Small intestine (tissue), 7 donors: ENCODE data around the gene DTNBP1. TPM values are rescaled to one million over a fixed set of nuclear protein-coding genes. Genes with fewer than 3 reads are reported as not detected.

Experiments used
- DNase-seq, 2 donors: peaks; one replicate each; pipeline versions ENCODE4 v3.0.0 to v3.0.0-alpha.2; 2013
- FAIRE-seq: peaks from 2 replicates; lab custom pipeline; 2012; peaks lifted over from hg19 to GRCh38; lab: Jason Lieb, UNC
- H3K27ac ChIP-seq, 3 donors: one replicate each; pipeline ENCODE4 v1.5.1; 2013; ENCODE audit warnings: low read length in 2 of 3, mild to moderate bottlenecking in 2 of 3, control low read depth in 1 of 3, inconsistent platforms in 1 of 3, low read depth in 1 of 3, moderate library complexity in 1 of 3
- H3K27me3 ChIP-seq, 3 donors: one replicate each; pipeline ENCODE4 v1.6.1; 2013; ENCODE audit warnings: low read length in 3 of 3, inconsistent platforms in 1 of 3; ENCODE audit not compliant: control insufficient read depth in 3 of 3, insufficient read depth in 3 of 3
- H3K36me3 ChIP-seq, 3 donors: one replicate each; pipeline ENCODE4 v1.6.1; 2013; ENCODE audit warnings: low read length in 3 of 3, inconsistent platforms in 1 of 3, low read depth in 1 of 3, mild to moderate bottlenecking in 1 of 3, moderate library complexity in 1 of 3; ENCODE audit not compliant: control insufficient read depth in 3 of 3, insufficient read depth in 2 of 3
- H3K4me1 ChIP-seq, 3 donors: one replicate each; pipeline ENCODE4 v1.6.1; 2013; ENCODE audit warnings: low read length in 2 of 3, inconsistent platforms in 1 of 3, low read depth in 1 of 3, mild to moderate bottlenecking in 1 of 3, moderate library complexity in 1 of 3; ENCODE audit not compliant: control insufficient read depth in 3 of 3, insufficient read depth in 2 of 3
- H3K4me3 ChIP-seq, 3 donors: one replicate each; pipeline ENCODE4 v1.5.1; 2013; ENCODE audit warnings: low read length in 3 of 3, control low read depth in 1 of 3, inconsistent platforms in 1 of 3, low read depth in 1 of 3, mild to moderate bottlenecking in 1 of 3, moderate library complexity in 1 of 3
- H3K9me3 ChIP-seq, 2 donors: one replicate each; pipeline ENCODE4 v1.6.1; 2013; ENCODE audit warnings: low read depth in 1 of 2, low read length in 1 of 2; ENCODE audit not compliant: control insufficient read depth in 2 of 2, insufficient read depth in 1 of 2
- WGBS, 3 donors: extraction: QIAGEN DNeasy Blood & Tissue Kit; methylation state at CpG; one replicate each; pipeline ENCODE4 v1.1.7; 2013; 5-methylcytosine and 5-hydroxymethylcytosine counted together
- polyA plus RNA-seq, 4 donors: library from polyadenylated mRNA; stranded (reverse) in 3 of 4; unstranded in 1 of 4; fragments of 200-250 nt in 3 of 4; fragments of 120-200 nt in 1 of 4; gene quantifications; one replicate each; pipeline versions ENCODE4 v1.2.1 to v1.2.3, GENCODE V29; 2013
- donor health status: healthy with polysubstance abuse.
- donor health status: control.
- donor health status: control.
- donor health status: Bipolar disorder and iron deficiency.
- donor health status: healthy.

DTNBP1 gene
- polyA plus RNA-seq, 4 donors: 12.7 to 22.0 (median 18.7) TPM

DNA sequence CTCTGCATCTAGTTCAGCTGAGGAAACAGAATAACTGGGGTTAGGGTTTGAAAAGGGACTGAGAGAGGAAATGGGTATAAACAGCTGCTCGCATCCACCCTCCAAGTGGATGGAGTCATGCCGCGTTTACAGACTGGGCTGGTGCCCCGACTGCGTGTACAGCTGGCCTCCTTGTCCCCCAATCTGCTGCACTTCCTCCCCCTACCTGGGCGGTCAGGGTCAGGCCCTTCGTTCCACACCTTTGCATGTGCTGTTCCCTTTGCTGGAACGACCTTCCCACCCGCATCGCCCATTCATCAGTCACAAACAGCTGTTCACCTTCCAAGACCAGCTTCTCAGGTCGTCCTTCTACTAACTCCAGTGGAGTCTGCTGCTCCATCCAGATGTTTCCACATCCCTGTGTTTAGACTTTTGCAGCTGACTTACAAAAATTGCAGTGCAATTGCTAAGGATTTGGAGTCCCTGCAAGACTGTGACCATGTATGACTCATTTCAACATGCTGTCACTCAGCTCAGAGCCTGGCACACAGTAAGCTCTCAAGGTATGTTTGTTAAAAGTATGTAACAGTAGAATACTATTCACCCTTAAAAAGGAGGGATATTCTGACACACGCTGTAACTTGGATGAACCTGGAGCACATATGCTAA lies 129.3 kb downstream of the DTNBP1 start:
- FAIRE-seq: no peak
- Histone ChIP-seq H3K9me3 (peaks cover 0 to 8% of the 10 kb centered on the region in 2 donors), H3K27me3 (no peaks in the 10 kb centered on the region), H3K4me1 (peaks cover 0 to 9% (median 2%) of the 10 kb centered on the region in 3 donors), H3K4me3 (no peak overlapping the region), H3K27ac (no peak overlapping the region), H3K36me3 (peaks cover 4 to 37% (median 4%) of the 10 kb centered on the region in 3 donors)
- no peak for DNase-seq
- 74 to 92% (median 86%) methylated on average over 12 of the region's 12 CpGs for WGBS, 3 donors

DNA sequence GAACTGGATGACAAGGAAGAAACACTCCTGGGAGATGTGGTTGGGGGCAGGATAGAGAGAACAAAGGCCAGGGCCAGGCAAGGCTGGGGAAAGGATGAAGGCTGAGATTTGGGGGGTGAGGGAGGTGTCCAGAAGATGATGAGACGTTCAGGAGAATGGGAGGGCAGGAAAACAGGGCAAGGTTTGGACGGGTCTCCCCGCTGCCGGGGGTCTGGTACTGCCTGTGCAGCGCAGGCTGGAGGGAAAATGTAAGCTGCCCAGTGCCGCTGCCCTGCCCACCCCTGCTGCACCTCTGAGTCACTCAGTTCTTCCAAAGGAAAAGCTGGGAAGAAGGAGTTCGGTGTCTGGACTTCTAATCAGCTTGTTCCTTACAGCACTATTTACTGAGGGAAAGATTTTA lies 130.9 kb downstream of the DTNBP1 start:
- H3K9me3 ChIP-seq: peaks cover 0 to 15% of the 10 kb centered on the region in 2 donors
- peaks cover 0 to 9% (median 2%) of the 10 kb centered on the region in 3 donors for H3K4me1 ChIP-seq
- no peaks in the 10 kb centered on the region for H3K27me3 ChIP-seq
- WGBS, 3 donors: 95 to 98% (median 96%) methylated on average over 7 of the region's 7 CpGs
- no peak overlapping the region for H3K4me3 ChIP-seq
- FAIRE-seq (no peak), DNase-seq (no peak)
- no peak overlapping the region for H3K27ac ChIP-seq
- H3K36me3 ChIP-seq: peaks cover 4 to 42% (median 4%) of the 10 kb centered on the region in 3 donors

DNA sequence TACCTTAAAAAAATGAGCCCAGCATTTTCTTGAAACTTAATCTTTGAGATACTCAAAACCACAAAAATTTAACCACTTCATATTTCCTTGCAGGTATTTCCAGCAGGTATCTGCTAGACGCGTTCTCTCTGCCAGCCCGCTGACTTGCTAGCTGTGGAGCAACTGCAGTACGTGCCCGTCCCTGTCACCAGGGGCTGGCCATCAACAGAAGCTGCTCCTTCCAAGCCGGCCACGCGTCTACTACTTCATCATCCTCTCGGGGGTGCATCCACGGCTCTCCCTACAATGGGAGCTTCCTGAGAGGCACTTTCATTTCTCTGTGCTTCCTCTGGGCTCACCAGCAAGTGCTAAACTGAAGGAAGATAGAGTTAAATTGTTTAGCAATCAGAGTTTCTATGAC lies 132.4 kb downstream of the DTNBP1 start:
- Histone ChIP-seq H3K4me1 (peaks cover 0 to 6% (median 0%) of the 10 kb centered on the region in 3 donors), H3K27me3 (no peaks in the 10 kb centered on the region), H3K4me3 (no peak overlapping the region), H3K27ac (no peak overlapping the region), H3K9me3 (peaks cover 0 to 10% of the 10 kb centered on the region in 2 donors), H3K36me3 (peaks cover 4 to 42% (median 4%) of the 10 kb centered on the region in 3 donors)
- 88 to 97% (median 94%) methylated on average over 10 of the region's 10 CpGs for WGBS, 3 donors
- FAIRE-seq (no peak), DNase-seq (no peak)

DNA sequence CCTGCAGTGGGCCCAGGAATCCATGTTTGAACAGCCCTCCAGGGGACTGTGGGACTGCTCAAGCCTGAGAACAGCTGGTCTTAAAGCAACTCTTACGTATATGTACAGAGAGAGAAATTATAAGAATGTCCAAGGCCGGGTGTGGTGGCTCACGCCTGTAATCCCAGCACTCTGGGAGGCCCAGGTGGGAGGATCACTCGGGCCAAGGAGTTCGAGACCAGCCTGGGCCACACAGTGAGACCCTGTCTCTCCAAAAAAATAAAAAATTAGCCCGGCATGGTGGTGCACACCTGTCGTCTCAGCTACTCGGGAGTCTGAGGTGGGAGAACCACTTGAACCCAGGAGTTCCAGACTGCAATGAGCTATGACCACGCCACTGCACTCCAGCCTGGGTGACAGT lies 134.0 kb downstream of the DTNBP1 start:
- Histone ChIP-seq H3K9me3 (peaks cover 0 to 10% of the 10 kb centered on the region in 2 donors), H3K27ac (no peak overlapping the region), H3K36me3 (peaks cover 4 to 53% (median 5%) of the 10 kb centered on the region in 3 donors), H3K4me1 (peaks cover 0 to 6% (median 0%) of the 10 kb centered on the region in 3 donors), H3K27me3 (no peaks in the 10 kb centered on the region), H3K4me3 (no peak overlapping the region)
- FAIRE-seq (no peak), DNase-seq (no peak)
- WGBS, 3 donors: 96 to 98% (median 98%) methylated on average over 9 of the region's 9 CpGs

DNA sequence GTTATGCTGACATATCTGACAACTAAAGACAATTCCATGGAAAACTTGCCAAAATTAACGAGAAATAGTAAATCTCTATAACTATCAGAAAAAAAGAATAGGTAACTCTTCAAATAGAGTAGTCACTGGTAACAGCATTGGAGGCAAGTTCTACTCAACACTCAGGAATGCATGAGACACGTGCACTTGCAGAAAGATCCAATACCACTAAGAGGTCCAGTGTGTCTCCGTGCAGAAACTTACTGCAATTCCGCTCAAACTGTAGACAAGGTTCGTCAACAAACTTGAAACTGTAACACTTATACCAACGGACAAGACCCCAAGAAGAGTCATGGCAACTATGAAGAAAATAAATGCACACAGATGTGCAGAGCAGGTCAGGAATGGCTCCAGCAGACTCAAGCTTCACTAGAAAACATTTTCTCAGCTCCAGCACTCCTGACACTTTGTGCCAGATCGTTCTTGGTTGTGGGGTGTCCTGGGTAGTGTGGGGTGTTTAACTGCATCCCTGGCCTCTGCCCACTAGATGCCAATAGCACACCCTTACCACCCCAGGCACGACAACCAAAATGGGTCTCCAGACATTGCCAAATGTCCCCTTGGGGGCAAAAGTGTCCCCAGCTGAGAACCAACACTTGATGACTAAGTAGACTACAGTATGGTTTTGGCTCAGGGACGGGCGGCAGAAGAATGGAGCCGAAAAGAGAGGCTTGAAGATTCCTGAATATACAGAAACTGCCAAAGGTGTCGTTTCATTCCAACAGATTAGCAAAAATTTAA lies 134.8 kb downstream of the DTNBP1 start:
- FAIRE-seq (no peak), DNase-seq (no peak)
- H3K27ac ChIP-seq: no peak overlapping the region
- peaks cover 0 to 6% (median 0%) of the 10 kb centered on the region in 3 donors for H3K4me1 ChIP-seq
- peaks cover 4 to 56% (median 9%) of the 10 kb centered on the region in 3 donors for H3K36me3 ChIP-seq
- H3K4me3 ChIP-seq: no peak overlapping the region
- no peaks in the 10 kb centered on the region for H3K27me3 ChIP-seq
- 94 to 97% (median 97%) methylated on average over 12 of the region's 12 CpGs for WGBS, 3 donors
- peaks cover 0 to 10% of the 10 kb centered on the region in 2 donors for H3K9me3 ChIP-seq

DNA sequence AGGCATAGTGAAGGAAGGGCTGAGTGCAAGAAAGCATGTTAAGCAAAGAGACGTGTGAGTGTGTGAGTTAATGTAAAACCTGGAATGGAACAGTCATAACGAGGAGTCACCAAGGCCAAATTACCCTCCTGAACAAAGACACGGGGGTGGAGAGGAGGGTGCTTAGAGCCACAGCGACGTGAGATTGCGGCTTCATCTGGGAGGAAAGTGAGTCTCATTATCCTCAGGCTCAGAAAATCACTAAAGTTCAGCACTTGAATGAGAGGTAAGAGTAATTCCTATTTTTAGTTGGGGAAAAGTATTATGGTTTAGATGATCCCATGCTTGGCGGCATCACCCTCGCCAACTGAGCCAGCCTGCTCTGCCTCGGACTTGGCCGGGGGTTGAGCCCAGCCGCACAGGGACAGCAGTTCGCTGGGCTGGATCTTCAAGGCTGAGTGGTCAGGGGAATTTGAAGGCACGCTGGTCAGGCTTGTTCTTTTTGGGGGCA lies 136.6 kb downstream of the DTNBP1 start:
- H3K9me3 ChIP-seq: peaks cover 0 to 10% of the 10 kb centered on the region in 2 donors
- WGBS, 3 donors: 87 to 93% (median 90%) methylated on average over 13 of the region's 13 CpGs
- H3K4me1 ChIP-seq: peaks cover 0 to 6% (median 0%) of the 10 kb centered on the region in 3 donors
- peaks cover 7 to 57% (median 15%) of the 10 kb centered on the region in 3 donors for H3K36me3 ChIP-seq
- H3K27me3 ChIP-seq: no peaks in the 10 kb centered on the region
- no peak overlapping the region for H3K4me3 ChIP-seq
- FAIRE-seq (no peak), DNase-seq (no peak)
- H3K27ac ChIP-seq: no peak overlapping the region

DNA sequence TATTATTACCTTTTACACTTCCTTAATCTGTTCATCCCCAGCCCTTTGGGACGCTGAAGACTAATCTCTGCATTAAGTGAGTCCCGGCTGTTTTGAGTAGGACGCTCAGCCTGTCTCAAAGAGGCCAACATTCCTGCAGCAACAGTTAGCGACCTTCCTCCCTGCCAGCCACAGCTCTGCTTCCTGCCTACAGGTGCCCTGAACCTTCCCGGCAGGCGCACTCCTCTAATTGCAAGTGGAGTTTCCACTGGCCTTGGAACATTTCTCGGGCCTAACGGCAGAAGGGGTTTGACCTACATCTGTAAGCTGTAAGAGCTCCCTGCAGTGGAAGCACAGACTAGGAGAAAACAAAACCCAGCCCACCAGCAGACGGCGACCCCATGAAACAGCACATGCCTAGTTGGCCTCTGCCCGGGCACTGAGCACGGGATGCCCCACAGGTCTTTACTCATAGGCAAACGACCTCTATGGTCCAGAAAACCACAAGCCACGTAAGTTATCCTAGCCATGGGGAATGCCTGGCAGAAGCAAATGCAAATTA lies 137.9 kb downstream of the DTNBP1 start:
- no peaks in the 10 kb centered on the region for H3K27me3 ChIP-seq
- no peak overlapping the region for H3K4me3 ChIP-seq
- no peak for DNase-seq
- no peak for FAIRE-seq
- H3K9me3 ChIP-seq: peaks cover 0 to 10% of the 10 kb centered on the region in 2 donors
- H3K27ac ChIP-seq: no peak overlapping the region
- WGBS, 3 donors: 95 to 96% (median 95%) methylated on average over 14 of the region's 14 CpGs
- H3K4me1 ChIP-seq: peaks cover 0 to 6% (median 0%) of the 10 kb centered on the region in 3 donors
- peaks cover 9 to 55% (median 14%) of the 10 kb centered on the region in 3 donors for H3K36me3 ChIP-seq
